ENCODE results near the gene CLEC2A.

GRCh38 chr12:9975614-9976013 lies 43.4 kb upstream of the CLEC2A start:
- TF ChIP-seq SMC3 (IDR thresholded peaks at IDR 0.05): no peak
- TF ChIP-seq, protein P1, sequence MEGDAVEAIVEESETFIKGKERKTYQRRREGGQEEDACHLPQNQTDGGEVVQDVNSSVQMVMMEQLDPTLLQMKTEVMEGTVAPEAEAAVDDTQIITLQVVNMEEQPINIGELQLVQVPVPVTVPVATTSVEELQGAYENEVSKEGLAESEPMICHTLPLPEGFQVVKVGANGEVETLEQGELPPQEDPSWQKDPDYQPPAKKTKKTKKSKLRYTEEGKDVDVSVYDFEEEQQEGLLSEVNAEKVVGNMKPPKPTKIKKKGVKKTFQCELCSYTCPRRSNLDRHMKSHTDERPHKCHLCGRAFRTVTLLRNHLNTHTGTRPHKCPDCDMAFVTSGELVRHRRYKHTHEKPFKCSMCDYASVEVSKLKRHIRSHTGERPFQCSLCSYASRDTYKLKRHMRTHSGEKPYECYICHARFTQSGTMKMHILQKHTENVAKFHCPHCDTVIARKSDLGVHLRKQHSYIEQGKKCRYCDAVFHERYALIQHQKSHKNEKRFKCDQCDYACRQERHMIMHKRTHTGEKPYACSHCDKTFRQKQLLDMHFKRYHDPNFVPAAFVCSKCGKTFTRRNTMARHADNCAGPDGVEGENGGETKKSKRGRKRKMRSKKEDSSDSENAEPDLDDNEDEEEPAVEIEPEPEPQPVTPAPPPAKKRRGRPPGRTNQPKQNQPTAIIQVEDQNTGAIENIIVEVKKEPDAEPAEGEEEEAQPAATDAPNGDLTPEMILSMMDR (IDR thresholded peaks at IDR 0.05): no peak
- TF ChIP-seq POLR2AphosphoS2 (conservative IDR thresholded peaks at IDR 0.05; ENCODE audit: low read length): no peak
- TF ChIP-seq, protein P2, sequence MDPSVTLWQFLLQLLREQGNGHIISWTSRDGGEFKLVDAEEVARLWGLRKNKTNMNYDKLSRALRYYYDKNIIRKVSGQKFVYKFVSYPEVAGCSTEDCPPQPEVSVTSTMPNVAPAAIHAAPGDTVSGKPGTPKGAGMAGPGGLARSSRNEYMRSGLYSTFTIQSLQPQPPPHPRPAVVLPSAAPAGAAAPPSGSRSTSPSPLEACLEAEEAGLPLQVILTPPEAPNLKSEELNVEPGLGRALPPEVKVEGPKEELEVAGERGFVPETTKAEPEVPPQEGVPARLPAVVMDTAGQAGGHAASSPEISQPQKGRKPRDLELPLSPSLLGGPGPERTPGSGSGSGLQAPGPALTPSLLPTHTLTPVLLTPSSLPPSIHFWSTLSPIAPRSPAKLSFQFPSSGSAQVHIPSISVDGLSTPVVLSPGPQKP (IDR thresholded peaks at IDR 0.05; ENCODE audit: low read depth, low read length): no peak
- no peak for TF ChIP-seq EP300 (IDR thresholded peaks at IDR 0.05)
- TF ChIP-seq CBX8 (IDR thresholded peaks at IDR 0.05): no peak
